ENCODE results near the gene MIER2.
A peak's percentile ranks its signal among the peaks of the same experiment; 100 is the strongest.

Gene MIER2

GRCh38 chr19:343451-343931, 1.1 kb downstream of the MIER2 start:
- no peak; the same call in 1 of the 3 replicates for ATAC-seq
- TF ChIP-seq CREB5 (CRISPR knock-in tag; IDR thresholded peaks at IDR 0.05; ENCODE audit: low read depth), result no peak
- TF ChIP-seq TSHZ2 (CRISPR knock-in tag; IDR thresholded peaks at IDR 0.05), result no peak
- no peak for TF ChIP-seq ZNF565 (CRISPR knock-in tag; conservative IDR thresholded peaks at IDR 0.05; ENCODE audit: low read depth)
- TF ChIP-seq OSR1 (CRISPR knock-in tag; IDR thresholded peaks at IDR 0.05), result no peak
- TF ChIP-seq SNAI2 (CRISPR knock-in tag; IDR thresholded peaks at IDR 0.05), result no peak
- TF ChIP-seq TCF4 (CRISPR knock-in tag; IDR thresholded peaks at IDR 0.05; ENCODE audit: borderline replicate concordance), result no peak

- peak; percentile 41 for ATAC-seq
- TF ChIP-seq BACH2 (CRISPR knock-in tag; IDR thresholded peaks at IDR 0.05; ENCODE audit: borderline replicate concordance) (no peak), ESRRG (CRISPR knock-in tag; IDR thresholded peaks at IDR 0.05) (no peak), RARB (CRISPR knock-in tag; IDR thresholded peaks at IDR 0.05) (no peak), OSR1 (CRISPR knock-in tag; IDR thresholded peaks at IDR 0.05) (no peak), ZNF565 (CRISPR knock-in tag; conservative IDR thresholded peaks at IDR 0.05; ENCODE audit: low read depth) (no peak), TCF4 (CRISPR knock-in tag; IDR thresholded peaks at IDR 0.05; ENCODE audit: borderline replicate concordance) (no peak), ZC3H10 (CRISPR knock-in tag; IDR thresholded peaks at IDR 0.05) (no peak), TOX (CRISPR knock-in tag; IDR thresholded peaks at IDR 0.05; ENCODE audit: borderline replicate concordance) (no peak), GLIS3 (CRISPR knock-in tag; IDR thresholded peaks at IDR 0.05) (no peak), ZNF70 (CRISPR knock-in tag; IDR thresholded peaks at IDR 0.05) (no peak), ZFP3 (CRISPR knock-in tag; IDR thresholded peaks at IDR 0.05) (no peak), ZNF8 (CRISPR knock-in tag; IDR thresholded peaks at IDR 0.05) (no peak), ISL1 (CRISPR knock-in tag; IDR thresholded peaks at IDR 0.05) (no peak)
- TF ChIP-seq, protein P1, sequence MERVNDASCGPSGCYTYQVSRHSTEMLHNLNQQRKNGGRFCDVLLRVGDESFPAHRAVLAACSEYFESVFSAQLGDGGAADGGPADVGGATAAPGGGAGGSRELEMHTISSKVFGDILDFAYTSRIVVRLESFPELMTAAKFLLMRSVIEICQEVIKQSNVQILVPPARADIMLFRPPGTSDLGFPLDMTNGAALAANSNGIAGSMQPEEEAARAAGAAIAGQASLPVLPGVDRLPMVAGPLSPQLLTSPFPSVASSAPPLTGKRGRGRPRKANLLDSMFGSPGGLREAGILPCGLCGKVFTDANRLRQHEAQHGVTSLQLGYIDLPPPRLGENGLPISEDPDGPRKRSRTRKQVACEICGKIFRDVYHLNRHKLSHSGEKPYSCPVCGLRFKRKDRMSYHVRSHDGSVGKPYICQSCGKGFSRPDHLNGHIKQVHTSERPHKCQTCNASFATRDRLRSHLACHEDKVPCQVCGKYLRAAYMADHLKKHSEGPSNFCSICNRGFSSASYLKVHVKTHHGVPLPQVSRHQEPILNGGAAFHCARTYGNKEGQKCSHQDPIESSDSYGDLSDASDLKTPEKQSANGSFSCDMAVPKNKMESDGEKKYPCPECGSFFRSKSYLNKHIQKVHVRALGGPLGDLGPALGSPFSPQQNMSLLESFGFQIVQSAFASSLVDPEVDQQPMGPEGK (CRISPR knock-in tag; IDR thresholded peaks at IDR 0.05; ENCODE audit: borderline replicate concordance), result no peak
Measured at GRCh38 chr19:342801-343421, 1.7 kb downstream of the MIER2 start.

DNA sequence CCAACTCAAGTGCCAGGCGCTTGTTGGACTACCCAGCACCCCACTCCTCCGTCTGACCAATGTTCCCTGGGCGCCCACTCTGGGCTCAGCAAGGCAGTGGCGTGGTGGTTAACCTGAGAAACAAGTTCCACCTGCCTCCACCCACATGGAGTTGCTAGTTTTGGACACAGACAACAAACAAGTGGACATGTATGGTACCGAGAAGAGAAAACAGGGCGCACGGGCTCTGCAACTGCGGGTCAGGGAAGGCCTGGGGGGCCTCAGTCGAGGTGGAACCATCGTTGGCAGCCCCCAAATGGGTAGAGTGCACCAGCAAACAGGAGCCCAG, 2.5 kb downstream of the MIER2 start:
- TF ChIP-seq ZNF70 (CRISPR knock-in tag; IDR thresholded peaks at IDR 0.05), result no peak
- no peak for TF ChIP-seq ISL1 (CRISPR knock-in tag; IDR thresholded peaks at IDR 0.05)
- no peak for TF ChIP-seq PPARA (CRISPR knock-in tag; IDR thresholded peaks at IDR 0.05; ENCODE audit: borderline replicate concordance)
- TF ChIP-seq CREB5 (CRISPR knock-in tag; IDR thresholded peaks at IDR 0.05; ENCODE audit: low read depth), result no peak
- no peak for TF ChIP-seq RARB (CRISPR knock-in tag; IDR thresholded peaks at IDR 0.05)
- TF ChIP-seq ARNTL (CRISPR knock-in tag; IDR thresholded peaks at IDR 0.05; ENCODE audit: borderline replicate concordance, low read depth), result no peak
- no peak for TF ChIP-seq TCF4 (CRISPR knock-in tag; IDR thresholded peaks at IDR 0.05; ENCODE audit: borderline replicate concordance)
- no peak for TF ChIP-seq ZNF565 (CRISPR knock-in tag; conservative IDR thresholded peaks at IDR 0.05; ENCODE audit: low read depth)
- no peak for TF ChIP-seq CSRNP3 (CRISPR knock-in tag; IDR thresholded peaks at IDR 0.05)
- no peak for TF ChIP-seq ESRRG (CRISPR knock-in tag; IDR thresholded peaks at IDR 0.05)
- TF ChIP-seq, protein P1 (CRISPR knock-in tag; IDR thresholded peaks at IDR 0.05; ENCODE audit: borderline replicate concordance), result no peak
- no peak for TF ChIP-seq POU6F1 (CRISPR knock-in tag; IDR thresholded peaks at IDR 0.05; ENCODE audit: borderline replicate concordance, low read depth)
- TF ChIP-seq ZNF8 (CRISPR knock-in tag; IDR thresholded peaks at IDR 0.05), result no peak
- no peak for TF ChIP-seq TOX (CRISPR knock-in tag; IDR thresholded peaks at IDR 0.05; ENCODE audit: borderline replicate concordance)
- no peak for TF ChIP-seq SNAI2 (CRISPR knock-in tag; IDR thresholded peaks at IDR 0.05)
- TF ChIP-seq BACH2 (CRISPR knock-in tag; IDR thresholded peaks at IDR 0.05; ENCODE audit: borderline replicate concordance), result no peak
- no peak for ATAC-seq
